Muscle layer of colon (tissue), 2 donors: ENCODE data around the gene TNFAIP8L3.
A peak's percentile ranks its signal among the peaks of the same experiment; 100 is the strongest.

Source experiments
- H3K27ac ChIP-seq: one replicate; pipeline ENCODE4 v1.7.0; 2013; ENCODE audit warnings: low read depth, mild to moderate bottlenecking, low read length, moderate library complexity
- H3K27me3 ChIP-seq, 2 donors: one replicate each; pipeline ENCODE4 v1.7.0; 2013; ENCODE audit warnings: low read length in 2 of 2, mild to moderate bottlenecking in 2 of 2; ENCODE audit not compliant: insufficient read depth in 2 of 2, control insufficient read depth in 1 of 2
- H3K36me3 ChIP-seq: one replicate; pipeline ENCODE4 v1.7.0; 2013; ENCODE audit warnings: mild to moderate bottlenecking, low read length; ENCODE audit not compliant: insufficient read depth
- H3K4me1 ChIP-seq: one replicate; pipeline ENCODE4 v1.7.0; 2013; ENCODE audit warnings: mild to moderate bottlenecking, low read length; ENCODE audit not compliant: insufficient read depth
- H3K4me3 ChIP-seq, 2 donors: one replicate each; pipeline ENCODE4 v1.7.0; 2013; ENCODE audit warnings: low read length in 2 of 2, low read depth in 1 of 2, mild to moderate bottlenecking in 1 of 2, moderate library complexity in 1 of 2
- H3K9ac ChIP-seq: one replicate; pipeline ENCODE4 v1.7.0; 2013; ENCODE audit warnings: low read length
- H3K9me3 ChIP-seq: one replicate; pipeline ENCODE4 v1.7.0; 2013; ENCODE audit warnings: mild to moderate bottlenecking, low read length
- donor health status: abdominal sarcoma.
- donor health status: Adenocarcinoma of cecum.

The TNFAIP8L3 gene

GRCh38 chr15:51074926-51075325 lies 19.8 kb downstream of the TNFAIP8L3 start:
- Histone ChIP-seq H3K9ac (no peak overlapping the region), H3K4me3 (no peak overlapping the region), H3K27me3 (no peaks in the 10 kb centered on the region), H3K9me3 (no peaks in the 10 kb centered on the region), H3K36me3 (no peaks in the 10 kb centered on the region), H3K27ac (peak overlapping the region; percentile 8), H3K4me1 (peaks cover 23% of the 10 kb centered on the region)

- Histone ChIP-seq H3K27ac (no peak overlapping the region), H3K36me3 (no peaks in the 10 kb centered on the region), H3K9ac (no peak overlapping the region), H3K27me3 (no peaks in the 10 kb centered on the region), H3K4me3 (no peak overlapping the region), H3K9me3 (no peaks in the 10 kb centered on the region), H3K4me1 (peaks cover 18% of the 10 kb centered on the region)
These were observed 23.1 kb downstream of the TNFAIP8L3 start for GRCh38 chr15:51071578-51071977.

- H3K4me3 ChIP-seq = no peak overlapping the region
- no peak overlapping the region for H3K27ac ChIP-seq
- no peaks in the 10 kb centered on the region for H3K9me3 ChIP-seq
- no peaks in the 10 kb centered on the region for H3K36me3 ChIP-seq
- no peak overlapping the region for H3K9ac ChIP-seq
- H3K27me3 ChIP-seq = no peaks in the 10 kb centered on the region
- H3K4me1 ChIP-seq = peaks cover 16% of the 10 kb centered on the region
These were observed 24.7 kb downstream of the TNFAIP8L3 start for GRCh38 chr15:51069983-51070382.

GRCh38 chr15:51067510-51067909 lies 27.2 kb downstream of the TNFAIP8L3 start:
- Histone ChIP-seq H3K27me3 (no peaks in the 10 kb centered on the region), H3K4me1 (peaks cover 9% of the 10 kb centered on the region), H3K27ac (no peak overlapping the region), H3K9ac (no peak overlapping the region), H3K9me3 (no peaks in the 10 kb centered on the region), H3K4me3 (no peak overlapping the region), H3K36me3 (no peaks in the 10 kb centered on the region)

GRCh38 chr15:51065781-51066180 lies 28.9 kb downstream of the TNFAIP8L3 start:
- no peak overlapping the region for H3K27ac ChIP-seq
- H3K9ac ChIP-seq = no peak overlapping the region
- no peak overlapping the region for H3K4me3 ChIP-seq
- H3K9me3 ChIP-seq = no peaks in the 10 kb centered on the region
- H3K27me3 ChIP-seq = no peaks in the 10 kb centered on the region
- peaks cover 9% of the 10 kb centered on the region for H3K4me1 ChIP-seq
- H3K36me3 ChIP-seq = no peaks in the 10 kb centered on the region

- Histone ChIP-seq H3K9me3 (no peaks in the 10 kb centered on the region), H3K9ac (no peak overlapping the region), H3K4me3 (no peak overlapping the region), H3K4me1 (peaks cover 9% of the 10 kb centered on the region), H3K27ac (no peak overlapping the region), H3K36me3 (no peaks in the 10 kb centered on the region), H3K27me3 (no peaks in the 10 kb centered on the region)
These were observed 29.4 kb downstream of the TNFAIP8L3 start for GRCh38 chr15:51065261-51065660.

- H3K9ac ChIP-seq = no peak overlapping the region
- no peaks in the 10 kb centered on the region for H3K27me3 ChIP-seq
- no peak overlapping the region for H3K4me3 ChIP-seq
- peaks cover 9% of the 10 kb centered on the region for H3K4me1 ChIP-seq
- H3K9me3 ChIP-seq = no peaks in the 10 kb centered on the region
- H3K27ac ChIP-seq = no peak overlapping the region
- H3K36me3 ChIP-seq = no peaks in the 10 kb centered on the region
These were observed 32.0 kb downstream of the TNFAIP8L3 start for GRCh38 chr15:51062736-51063135.

- Histone ChIP-seq H3K9ac (no peak overlapping the region), H3K27me3 (no peaks in the 10 kb centered on the region), H3K4me1 (peaks cover 2% of the 10 kb centered on the region), H3K36me3 (no peaks in the 10 kb centered on the region), H3K4me3 (no peak overlapping the region), H3K9me3 (no peaks in the 10 kb centered on the region), H3K27ac (no peak overlapping the region)
These were observed 34.6 kb downstream of the TNFAIP8L3 start for GRCh38 chr15:51060030-51060673.

- Histone ChIP-seq H3K36me3 (no peaks in the 10 kb centered on the region), H3K9me3 (no peaks in the 10 kb centered on the region), H3K9ac (no peak overlapping the region), H3K4me3 (no peak overlapping the region), H3K27ac (no peak overlapping the region), H3K4me1 (peaks cover 13% of the 10 kb centered on the region), H3K27me3 (no peaks in the 10 kb centered on the region)
These were observed 40.2 kb downstream of the TNFAIP8L3 start for GRCh38 chr15:51054535-51054934.

GRCh38 chr15:51053571-51053970 lies 41.1 kb downstream of the TNFAIP8L3 start:
- no peaks in the 10 kb centered on the region for H3K27me3 ChIP-seq
- no peaks in the 10 kb centered on the region for H3K9me3 ChIP-seq
- peaks cover 13% of the 10 kb centered on the region for H3K4me1 ChIP-seq
- H3K4me3 ChIP-seq = no peak overlapping the region
- H3K27ac ChIP-seq = no peak overlapping the region
- H3K9ac ChIP-seq = no peak overlapping the region
- no peaks in the 10 kb centered on the region for H3K36me3 ChIP-seq

- peaks cover 25% of the 10 kb centered on the region for H3K4me1 ChIP-seq
- H3K4me3 ChIP-seq = no peak overlapping the region
- H3K36me3 ChIP-seq = no peaks in the 10 kb centered on the region
- H3K27ac ChIP-seq = no peak overlapping the region
- no peak overlapping the region for H3K9ac ChIP-seq
- no peaks in the 10 kb centered on the region for H3K9me3 ChIP-seq
- H3K27me3 ChIP-seq = no peaks in the 10 kb centered on the region
These were observed 42.9 kb downstream of the TNFAIP8L3 start for GRCh38 chr15:51051776-51052175.

- H3K9ac ChIP-seq = no peak overlapping the region
- H3K27ac ChIP-seq = no peak overlapping the region
- no peaks in the 10 kb centered on the region for H3K36me3 ChIP-seq
- no peak overlapping the region for H3K4me3 ChIP-seq
- H3K27me3 ChIP-seq = no peaks in the 10 kb centered on the region
- peaks cover 43% of the 10 kb centered on the region for H3K4me1 ChIP-seq
- H3K9me3 ChIP-seq = no peaks in the 10 kb centered on the region
These were observed 45.6 kb downstream of the TNFAIP8L3 start for GRCh38 chr15:51049081-51049480.
